Osteocyte (in vitro differentiated cells): ENCODE measurements around the gene ZFHX2. TPM values are rescaled to one million over a fixed set of nuclear protein-coding genes. Genes with fewer than 3 reads are reported as not detected.

Experiments used
- DNase-seq: peaks from one replicate; pipeline ENCODE4 v3.0.0; 2021; ENCODE audit warnings: mixed read lengths; ENCODE audit not compliant: unreplicated experiment; ENCODE audit errors: extremely low spot score
- H3K27ac Mint-ChIP-seq: one replicate; pipeline ENCODE4 v1.8.0; 2021; ENCODE audit warnings: mild to moderate bottlenecking, mixed read lengths; ENCODE audit not compliant: unreplicated experiment
- H3K27me3 Mint-ChIP-seq: one replicate; pipeline ENCODE4 v1.8.0; 2021; ENCODE audit warnings: mixed read lengths; ENCODE audit not compliant: unreplicated experiment
- H3K36me3 Mint-ChIP-seq: one replicate; pipeline ENCODE4 v1.8.0; 2021; ENCODE audit warnings: mixed read lengths; ENCODE audit not compliant: unreplicated experiment
- H3K4me1 Mint-ChIP-seq: one replicate; pipeline ENCODE4 v1.8.0; 2021; ENCODE audit warnings: mixed read lengths; ENCODE audit not compliant: unreplicated experiment
- H3K4me3 Mint-ChIP-seq: one replicate; pipeline ENCODE4 v1.8.0; 2021; ENCODE audit warnings: mild to moderate bottlenecking, moderate library complexity, mixed read lengths; ENCODE audit not compliant: unreplicated experiment
- H3K9me3 Mint-ChIP-seq: one replicate; pipeline ENCODE4 v1.8.0; 2021; ENCODE audit warnings: mixed read lengths; ENCODE audit not compliant: unreplicated experiment
- CTCF ChIP-seq: fragments of 200-600 bp; sonication (generic); IDR thresholded peaks from 2 replicates; pipeline ENCODE4 v1.5.0; 2021; ENCODE audit warnings: antibody characterized with exemption, mild to moderate bottlenecking, moderate library complexity
- total RNA-seq: library from RNA; stranded (reverse); gene quantifications from 2 replicates; pipeline ENCODE4 v1.2.1, GENCODE V29; 2021

Gene ZFHX2
- total RNA-seq, 1 donor from 2014 or later: 5.7 TPM

DNA sequence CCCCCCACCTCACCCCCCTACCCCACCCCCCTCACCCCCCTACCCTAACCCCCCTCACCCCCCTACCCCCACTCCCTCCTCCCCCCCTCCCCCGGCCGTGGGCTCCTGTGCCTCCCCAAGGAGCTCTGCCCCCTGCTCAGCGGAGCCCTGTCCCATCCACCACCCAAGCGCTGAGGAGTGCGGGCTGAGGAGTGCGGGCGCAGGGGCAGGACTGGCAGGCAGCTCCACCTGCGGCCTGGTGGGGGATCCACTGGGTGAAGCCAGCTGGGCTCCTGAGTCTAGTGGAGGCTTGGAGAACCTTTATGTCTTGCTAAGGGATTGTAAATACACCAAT, 29.4 kb upstream of the ZFHX2 start:
- Mint-ChIP-seq H3K36me3 (no peaks in the 10 kb centered on the region), H3K27me3 (peaks cover 48% of the 10 kb centered on the region), H3K27ac (no peak overlapping the region), H3K9me3 (no peaks in the 10 kb centered on the region), H3K4me3 (no peak overlapping the region), H3K4me1 (peaks cover 15% of the 10 kb centered on the region)
- no peak for TF ChIP-seq CTCF
- no peak for DNase-seq

- DNase-seq: no peak
- H3K9me3 Mint-ChIP-seq: no peaks in the 10 kb centered on the region
- peaks cover 15% of the 10 kb centered on the region for H3K4me1 Mint-ChIP-seq
- TF ChIP-seq CTCF: no peak
- no peaks in the 10 kb centered on the region for H3K36me3 Mint-ChIP-seq
- H3K27ac Mint-ChIP-seq: no peak overlapping the region
- no peak overlapping the region for H3K4me3 Mint-ChIP-seq
- H3K27me3 Mint-ChIP-seq: peaks cover 46% of the 10 kb centered on the region
Observed at GRCh38 chr14:23580152-23580926, 28.8 kb upstream of the ZFHX2 start.

DNA sequence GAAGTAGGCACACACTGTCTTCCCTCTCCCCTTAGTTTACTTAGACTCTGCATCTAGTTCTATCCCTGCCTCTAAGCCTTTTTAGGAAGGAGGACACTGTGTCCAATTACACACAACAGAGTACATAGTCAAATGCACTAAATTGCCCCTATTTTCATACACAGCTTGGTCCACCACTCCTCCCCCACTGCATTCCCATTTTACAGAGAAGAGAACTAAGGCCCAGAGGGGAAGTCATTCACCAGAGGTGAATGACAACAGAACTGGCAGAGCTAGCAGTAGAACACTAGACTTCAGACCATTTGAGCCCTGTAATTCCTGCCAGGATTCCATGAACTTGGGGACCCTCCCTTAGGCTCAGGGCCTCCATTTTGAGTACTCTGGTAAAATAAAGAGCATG, 28.2 kb upstream of the ZFHX2 start:
- TF ChIP-seq CTCF: no peak
- Mint-ChIP-seq H3K4me1 (peaks cover 15% of the 10 kb centered on the region), H3K27ac (no peak overlapping the region), H3K4me3 (no peak overlapping the region), H3K36me3 (no peaks in the 10 kb centered on the region), H3K27me3 (peaks cover 52% of the 10 kb centered on the region), H3K9me3 (no peaks in the 10 kb centered on the region)
- DNase-seq: no peak

DNA sequence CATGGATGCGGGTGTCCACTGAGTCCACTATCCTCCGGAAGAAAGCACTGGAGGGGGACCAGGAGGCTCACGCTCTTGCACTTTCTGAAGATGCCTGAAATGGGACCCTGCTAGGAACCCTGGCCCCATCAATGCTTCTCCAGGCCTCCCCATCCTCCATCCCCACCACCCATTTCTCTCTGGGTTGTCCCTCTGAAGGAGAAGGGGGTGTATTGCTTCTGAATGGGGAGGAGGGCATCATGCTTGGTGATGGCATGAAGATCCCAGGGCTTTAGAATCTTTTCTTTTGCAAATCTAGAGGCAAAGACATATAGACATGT, 27.7 kb upstream of the ZFHX2 start:
- Mint-ChIP-seq H3K9me3 (no peaks in the 10 kb centered on the region), H3K36me3 (no peaks in the 10 kb centered on the region), H3K27me3 (peaks cover 53% of the 10 kb centered on the region), H3K4me1 (peaks cover 15% of the 10 kb centered on the region), H3K27ac (no peak overlapping the region), H3K4me3 (no peak overlapping the region)
- TF ChIP-seq CTCF: no peak
- no peak for DNase-seq

DNA sequence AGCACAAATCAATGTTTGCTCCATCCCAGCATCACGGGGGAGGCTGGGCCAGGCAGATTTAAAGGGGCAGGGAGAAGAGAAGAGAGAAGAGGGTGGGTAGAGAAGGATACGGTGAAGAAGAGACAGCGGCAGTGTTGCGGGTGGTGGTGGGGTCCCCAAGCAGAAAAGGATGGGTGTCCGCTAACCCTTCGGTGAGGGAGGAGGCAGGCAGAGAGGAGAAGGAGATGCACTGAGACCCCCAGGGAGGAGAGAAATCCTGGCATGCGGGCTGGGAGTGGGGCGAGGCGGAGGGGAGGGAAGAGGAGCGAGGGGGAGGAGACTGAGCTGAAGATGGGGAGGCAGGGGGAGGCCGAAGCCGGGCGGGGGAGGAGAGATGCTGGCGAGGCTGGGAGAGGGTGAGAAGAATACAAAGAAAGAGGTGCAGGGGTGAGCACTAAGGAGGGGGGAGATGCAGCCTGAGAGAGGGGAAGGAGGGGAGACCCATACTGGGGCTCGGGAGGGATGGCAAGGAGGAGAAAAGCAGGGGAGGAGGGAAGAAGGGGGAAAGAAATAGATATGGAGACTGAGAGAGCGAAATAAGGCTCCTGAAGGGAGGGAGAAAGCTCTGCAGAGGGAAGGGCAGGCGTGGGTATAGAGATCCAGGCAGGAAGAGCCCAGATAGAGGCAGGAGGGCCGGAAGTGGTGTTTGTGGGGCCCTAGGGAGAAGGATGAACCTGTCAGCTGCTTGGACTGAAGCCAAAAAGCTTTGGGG, 27.2 kb upstream of the ZFHX2 start, which contains the start of gene JPH4:
Gene JPH4 (minus strand): TSS at position 231 of the 751 bp plus-strand sequence. CDS start 1,337 bp downstream, outside the sequence.
- no peak for DNase-seq
- Mint-ChIP-seq H3K4me1 (peaks cover 15% of the 10 kb centered on the region), H3K4me3 (peak within 1 kb of the TSS; percentile 36), H3K36me3 (no peaks in the 10 kb centered on the region), H3K9me3 (no peaks in the 10 kb centered on the region), H3K27ac (no peak within 1 kb of the TSS), H3K27me3 (peaks cover 52% of the 10 kb centered on the region)
- no peak for TF ChIP-seq CTCF
